Dedifferentiated amniotic fluid mesenchymal stem cell (primary cell): ENCODE results near the gene TMEM95.

Experiments
- DNase-seq: peaks from one replicate; pipeline ENCODE4 v3.0.0-alpha.2; 2016; ENCODE audit errors: extremely low spot score

The TMEM95 gene

DNA sequence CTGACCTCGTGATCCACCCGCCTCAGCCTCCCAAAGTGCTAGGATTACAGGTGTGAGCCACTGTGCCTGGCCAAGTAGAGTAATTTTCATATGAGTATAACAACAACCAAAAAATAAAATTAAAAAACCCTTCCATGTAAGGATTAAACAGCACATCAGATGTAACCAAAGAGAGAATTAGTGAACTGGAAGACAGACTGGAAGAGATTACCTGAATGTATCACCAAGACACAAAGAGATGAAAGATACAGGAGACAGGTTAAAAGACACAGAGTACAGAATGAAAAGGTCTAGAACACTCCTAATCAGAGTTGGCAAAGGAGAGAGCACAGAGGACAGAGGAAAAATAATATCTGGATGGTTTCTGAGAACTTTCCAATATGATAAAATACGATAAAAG is 24.2 kb downstream of the TMEM95 start:
- no peak for DNase-seq

DNA sequence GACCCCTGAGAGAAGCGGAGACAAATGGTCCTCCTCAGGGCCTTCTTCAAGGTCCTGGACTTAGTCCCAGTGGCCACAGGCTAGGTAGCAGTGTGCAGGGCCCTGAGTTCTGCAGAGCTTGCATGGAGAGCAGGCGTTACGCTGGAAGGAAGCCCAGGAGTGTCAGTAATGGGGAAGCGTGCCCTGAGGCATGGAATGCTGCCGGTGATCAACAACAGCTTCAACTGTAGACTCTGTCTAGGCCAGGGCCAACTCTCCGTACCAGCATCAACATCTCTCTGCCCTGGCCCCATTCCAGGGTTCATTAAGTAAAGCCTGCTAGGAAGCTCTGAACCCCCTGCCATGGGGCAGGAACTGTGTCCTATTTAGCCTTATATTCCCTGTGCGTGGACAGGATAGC is 25.4 kb downstream of the TMEM95 start:
- DNase-seq, result no peak

DNA sequence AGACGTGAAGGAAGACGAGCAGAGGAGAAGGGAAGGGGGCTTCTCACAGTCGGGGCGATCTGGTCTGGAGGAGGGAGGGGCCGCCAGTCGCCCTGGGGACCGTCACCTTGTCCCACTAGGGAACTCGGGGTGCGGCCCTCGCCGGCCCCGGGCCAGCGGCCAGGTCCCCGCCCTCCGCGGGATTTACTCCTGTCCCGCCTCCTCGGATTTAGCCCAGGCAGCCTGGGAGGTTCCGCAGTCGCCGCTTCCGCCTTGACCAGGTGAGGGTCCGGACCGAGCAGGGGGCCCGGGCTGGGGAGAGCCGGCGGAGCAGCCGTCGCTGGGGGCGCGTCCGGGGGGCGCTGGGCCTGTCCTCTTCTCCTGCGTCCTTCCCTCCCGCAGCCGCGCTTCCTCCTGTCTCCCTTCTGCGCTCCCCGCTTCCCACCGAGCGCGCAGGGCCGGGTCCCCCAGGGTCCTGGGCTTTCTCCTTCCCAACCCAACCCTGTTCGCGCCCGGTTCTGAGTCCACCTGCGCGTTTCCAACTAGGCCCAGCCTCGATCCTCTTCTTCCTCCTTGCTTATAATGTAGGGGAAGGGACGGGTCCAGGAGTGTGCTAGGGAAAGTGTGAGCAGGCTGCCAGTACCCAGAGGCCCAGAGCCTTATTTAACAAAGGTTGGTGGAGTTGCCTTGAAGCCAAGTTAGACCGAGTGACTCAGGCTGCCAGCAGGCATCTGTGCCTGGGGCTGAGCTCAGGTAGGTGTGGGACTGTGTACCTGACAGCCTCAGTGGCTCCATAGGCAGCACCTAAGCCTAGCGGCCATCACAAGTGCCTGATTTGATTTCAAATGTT is 26.1 kb downstream of the TMEM95 start, which contains the start of gene TNK1:
TNK1 (plus strand) TSS at position 235 of the 829 bp plus-strand sequence. CDS start 1,838 bp downstream, outside the sequence.
- no peak for DNase-seq

DNA sequence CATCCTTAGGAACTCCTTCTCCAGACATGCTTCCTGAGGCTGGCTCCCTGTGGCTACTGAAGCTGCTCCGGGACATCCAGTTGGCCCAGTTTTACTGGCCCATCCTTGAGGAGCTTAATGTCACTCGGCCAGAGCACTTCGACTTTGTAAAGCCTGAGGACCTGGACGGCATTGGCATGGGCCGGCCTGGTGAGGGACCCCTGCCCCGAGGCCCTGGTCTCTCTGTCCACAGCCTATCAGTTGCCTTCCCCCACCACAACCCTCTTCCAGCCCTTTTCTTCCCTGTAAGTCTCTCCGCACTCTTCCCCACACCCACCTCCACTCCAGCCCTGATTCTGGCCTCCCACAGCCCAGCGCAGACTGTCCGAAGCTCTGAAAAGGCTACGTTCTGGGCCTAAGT is 27.9 kb downstream of the TMEM95 start:
- DNase-seq, result no peak

- no peak for DNase-seq
Observed at GRCh38 chr17:7383371-7383741, 28.4 kb downstream of the TMEM95 start.

- no peak for DNase-seq
Observed at GRCh38 chr17:7383742-7384488, 29.0 kb downstream of the TMEM95 start.

DNA sequence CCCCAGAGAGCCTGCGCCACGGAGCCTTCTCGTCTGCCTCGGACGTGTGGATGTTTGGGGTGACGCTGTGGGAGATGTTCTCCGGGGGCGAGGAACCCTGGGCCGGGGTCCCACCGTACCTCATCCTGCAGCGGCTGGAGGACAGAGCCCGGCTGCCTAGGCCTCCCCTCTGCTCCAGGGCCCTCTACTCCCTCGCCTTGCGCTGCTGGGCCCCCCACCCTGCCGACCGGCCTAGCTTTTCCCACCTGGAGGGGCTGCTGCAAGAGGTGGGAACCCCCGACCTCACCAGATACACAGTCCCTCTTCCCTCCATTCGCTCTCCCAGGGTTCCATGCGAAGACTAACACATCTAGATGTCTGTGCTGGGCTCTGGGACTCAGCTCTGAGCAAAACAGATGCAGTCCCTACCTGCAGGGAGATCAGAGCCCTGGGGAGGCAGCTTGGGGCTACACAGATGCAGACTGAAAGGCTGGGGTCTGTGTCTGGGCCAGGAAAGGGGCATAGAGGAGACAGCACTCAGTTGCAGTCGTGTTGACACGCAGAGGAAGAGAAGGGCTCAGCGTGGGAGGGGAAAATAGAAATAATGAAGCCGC is 29.6 kb downstream of the TMEM95 start:
- no peak for DNase-seq

- DNase-seq, result no peak
Observed at GRCh38 chr17:7388856-7389255, 33.9 kb downstream of the TMEM95 start.

DNA sequence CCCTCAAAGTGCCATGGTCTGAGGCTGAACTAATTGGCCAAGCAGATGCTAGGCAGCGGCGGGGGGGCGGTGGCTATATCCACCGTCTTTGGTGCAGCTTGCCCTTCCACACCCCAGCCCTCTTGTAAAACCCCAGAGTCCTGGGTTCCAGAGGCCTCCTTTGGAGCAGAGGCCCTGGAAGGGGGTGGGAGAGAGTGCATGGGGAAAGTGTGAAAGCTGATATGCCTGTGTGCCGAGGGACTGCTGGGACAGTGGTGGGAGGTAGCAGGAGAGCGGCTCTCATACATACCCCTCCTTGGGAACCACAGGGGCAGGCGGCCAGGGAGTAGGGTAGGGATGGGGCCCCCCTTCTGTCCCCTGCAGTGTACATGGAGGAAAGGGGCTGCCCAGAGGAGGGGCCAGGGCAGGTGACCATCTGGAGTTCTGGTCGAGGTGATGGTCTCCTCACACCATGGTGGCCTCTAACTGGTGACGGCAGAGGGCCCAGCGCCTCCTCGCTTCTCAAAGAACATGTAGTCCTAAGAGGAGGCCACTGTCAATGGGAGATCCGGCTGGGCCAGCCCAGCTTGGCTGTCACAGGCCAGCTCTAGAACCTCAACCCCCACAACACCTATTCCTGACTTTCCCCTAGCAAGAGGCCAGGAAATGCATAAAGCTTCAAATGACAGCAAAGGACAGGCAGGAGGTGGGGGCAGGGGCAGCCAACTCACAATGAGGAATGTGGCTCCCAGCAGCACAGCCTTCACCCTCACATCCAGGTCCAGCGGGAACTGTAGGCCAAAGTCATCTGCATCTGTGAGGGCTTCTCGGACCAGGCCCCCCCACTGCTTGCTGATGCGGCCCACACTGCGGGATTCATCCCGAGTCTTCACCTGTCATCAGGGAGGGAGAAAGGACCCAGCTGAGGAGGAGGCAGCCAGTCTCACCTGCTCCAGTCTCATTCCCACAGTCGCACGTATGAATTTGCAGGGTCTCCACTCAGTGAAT is 35.3 kb downstream of the TMEM95 start:
- no peak for DNase-seq

GRCh38 chr17:7391307-7391706 is 36.4 kb downstream of the TMEM95 start:
- DNase-seq, result no peak

DNA sequence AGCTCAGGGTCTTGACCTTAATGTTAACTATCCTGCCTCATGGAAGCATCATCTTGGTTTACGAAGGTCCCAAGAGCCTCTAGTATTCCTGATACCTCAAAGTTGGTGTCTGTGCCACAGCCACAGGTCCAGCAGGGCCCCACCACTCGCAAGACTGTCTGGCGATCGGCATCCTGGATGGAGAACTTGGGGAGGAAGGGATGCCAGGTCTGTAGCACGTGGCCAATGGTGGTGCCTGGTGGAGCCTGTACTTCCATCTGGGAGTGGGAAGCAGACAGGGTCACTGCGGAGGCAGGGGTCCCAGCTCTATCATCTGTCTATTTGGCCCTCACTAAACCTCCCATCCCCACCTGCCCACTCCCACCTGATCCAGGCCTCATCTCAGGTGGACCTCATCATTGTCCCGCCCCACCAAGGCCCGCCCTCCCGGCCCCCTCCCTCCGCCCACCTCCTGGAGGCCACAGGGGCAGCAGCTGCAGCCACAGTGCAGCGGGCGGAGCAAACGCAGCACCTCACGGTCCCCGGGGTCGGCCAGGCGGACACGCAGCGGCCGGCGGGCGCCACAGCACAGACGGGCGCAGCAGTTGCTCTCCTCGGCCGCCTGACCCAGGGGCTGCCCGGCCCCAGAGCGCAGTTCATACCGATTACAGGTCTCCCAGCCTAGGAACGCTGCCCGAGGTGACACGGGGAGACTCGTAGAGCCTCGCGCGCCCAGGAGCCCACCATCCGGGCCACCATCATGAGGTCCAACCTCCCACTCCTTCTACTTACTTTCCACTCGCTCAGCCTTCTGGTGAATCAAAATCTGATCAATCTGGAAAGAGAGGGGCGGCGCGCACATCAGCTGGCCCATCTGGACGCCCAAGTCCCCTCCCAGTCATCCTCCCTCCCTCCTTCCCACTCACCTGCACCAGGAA is 38.0 kb downstream of the TMEM95 start:
- no peak for DNase-seq

- no peak for DNase-seq
Observed at GRCh38 chr17:7393613-7394451, 38.9 kb downstream of the TMEM95 start.

GRCh38 chr17:7394452-7395191 is 39.7 kb downstream of the TMEM95 start, which contains the start of gene PLSCR3:
Gene PLSCR3 (minus strand): TSS chr17:7394525. CDS start chr17:7394110, 415 bp downstream.
- DNase-seq, result peak; percentile 62

DNA sequence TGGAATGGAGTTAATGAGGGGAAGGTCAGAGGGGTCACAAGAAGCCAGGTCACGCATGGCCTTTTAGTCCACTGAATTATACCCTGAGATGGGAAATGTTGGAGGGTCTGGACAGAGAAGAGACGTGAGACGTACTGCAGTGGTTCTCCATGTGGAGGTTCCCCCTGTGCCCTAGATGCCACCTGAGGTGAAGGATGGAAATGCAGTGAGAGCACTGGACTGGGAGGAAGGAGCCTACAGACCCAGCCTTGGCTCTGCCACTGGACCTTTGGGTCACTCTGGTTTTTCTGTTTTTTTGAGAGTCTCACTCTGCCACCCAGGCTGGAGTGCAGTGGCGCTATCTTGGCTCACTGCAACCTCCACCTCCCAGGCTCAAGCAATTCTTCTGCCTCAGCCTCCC is 41.2 kb downstream of the TMEM95 start:
- DNase-seq, result no peak

DNA sequence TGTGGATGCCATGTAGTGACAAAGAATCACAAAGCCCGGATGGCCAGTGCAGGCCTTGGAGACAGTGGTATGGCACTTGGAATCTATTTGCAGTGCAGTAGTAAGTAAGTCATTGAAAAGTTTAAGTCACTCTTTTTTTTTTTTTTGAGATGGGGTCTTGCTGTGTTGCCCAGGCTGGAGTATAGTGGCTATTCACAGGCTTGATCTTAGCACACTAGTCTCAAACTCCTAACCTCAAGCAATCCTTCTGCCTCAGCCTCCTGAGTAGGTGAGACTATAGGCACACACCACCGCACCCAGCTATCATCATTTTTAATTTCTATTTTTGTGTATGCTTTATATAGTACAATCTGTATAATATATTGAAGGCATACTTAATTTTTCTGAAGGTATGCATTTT is 43.7 kb downstream of the TMEM95 start:
- no peak for DNase-seq

GRCh38 chr17:7403043-7403726 is 48.2 kb downstream of the TMEM95 start:
- no peak for DNase-seq

DNA sequence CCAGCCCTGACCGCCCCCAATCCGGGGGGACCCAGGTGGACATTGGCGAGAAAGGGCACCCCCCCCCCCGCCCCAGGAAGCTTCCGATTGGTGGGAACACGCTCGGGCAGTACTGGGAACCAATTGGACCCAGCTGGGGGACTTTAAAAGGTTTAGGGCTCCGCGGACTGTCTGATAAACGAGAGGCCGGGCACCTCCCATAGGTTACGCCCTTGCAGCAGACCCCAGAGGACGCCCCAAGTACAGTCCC is 48.7 kb downstream of the TMEM95 start:
- DNase-seq, result peak; percentile 29

DNA sequence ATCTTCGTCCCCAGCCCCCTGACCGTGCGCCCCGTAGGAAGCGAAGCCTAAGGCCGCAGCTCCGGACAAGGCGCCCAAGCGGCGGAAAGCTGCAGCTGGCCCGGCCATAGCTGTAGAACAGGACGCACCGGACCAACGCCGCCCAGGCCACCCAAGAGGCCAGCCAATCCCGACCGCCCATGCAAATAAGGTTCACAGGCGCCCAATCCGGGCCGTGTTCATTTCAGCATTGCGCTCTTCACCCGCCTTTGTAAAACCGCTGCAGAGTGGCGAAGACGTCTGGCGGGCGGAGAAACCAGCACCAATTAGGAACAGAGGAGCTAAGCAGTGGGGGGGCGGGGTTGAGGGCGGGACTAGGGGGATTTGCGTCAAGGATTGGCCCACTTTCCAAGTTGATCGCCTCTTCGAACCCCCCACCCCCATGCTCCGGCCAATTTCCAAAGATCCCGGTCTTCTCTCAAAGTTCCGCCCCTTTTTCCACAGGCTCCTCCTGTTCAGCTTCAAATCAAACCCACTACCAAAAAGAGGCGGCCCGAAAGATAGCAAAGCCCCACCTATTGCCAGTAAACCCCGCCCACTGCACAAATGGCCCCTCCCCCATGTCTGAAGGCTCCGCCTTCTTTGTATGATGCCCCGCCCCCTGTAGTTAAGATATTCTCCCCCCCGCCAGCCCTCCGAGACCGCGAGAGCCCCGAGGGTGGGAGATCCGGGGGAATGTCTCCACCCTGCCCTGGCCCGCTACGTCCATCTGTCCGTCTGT is 49.2 kb downstream of the TMEM95 start, which contains the start of gene TMEM256:
TMEM256 (minus strand) TSS at position 121 of the 760 bp plus-strand sequence; CDS start at position 108, 13 bp downstream.
- DNase-seq, result peak; percentile 100
